VCaP (cell line): ENCODE results near the gene RGS6.

Experiments used
- H3K27ac ChIP-seq: fragments of 450-650 bp; 2 replicates; pipeline ENCODE4 v1.5.1; 2017
- TF ChIP-seq, protein P1 (sequence below): fragments of 450-650 bp; conservative IDR thresholded peaks from 2 replicates; pipeline ENCODE4 v1.5.1; 2017; ENCODE audit warnings: mild to moderate bottlenecking, moderate library complexity

Gene RGS6

DNA sequence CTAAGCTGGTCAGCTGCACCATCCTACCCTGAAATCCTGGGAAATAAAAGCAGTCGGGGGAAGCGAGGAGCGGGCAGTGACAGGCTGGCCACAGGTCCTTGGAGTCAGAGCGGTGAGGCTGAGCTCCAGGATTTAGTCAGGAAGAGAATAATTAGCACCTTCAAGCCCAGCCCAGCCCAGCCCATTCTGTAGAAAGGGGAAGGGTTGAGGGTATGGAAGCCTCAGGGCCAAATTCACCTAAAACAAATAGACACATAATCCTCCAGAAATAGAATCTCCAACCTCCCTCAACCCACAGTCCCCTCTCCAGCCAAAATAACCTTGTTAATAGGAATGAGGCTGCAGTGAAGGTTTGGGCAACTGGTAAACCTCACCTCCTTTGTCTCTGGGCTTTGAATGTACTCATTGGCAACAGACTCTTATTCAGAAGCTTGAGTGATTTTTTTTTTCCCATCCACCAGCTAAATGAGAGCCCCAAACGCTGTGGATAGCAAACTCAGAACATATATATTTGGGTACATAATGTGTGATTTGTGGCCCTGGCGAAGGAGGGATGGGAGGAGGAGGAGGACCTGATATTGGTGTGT, 627.5 kb downstream of the RGS6 start:
- H3K27ac ChIP-seq: no peak overlapping the region
- TF ChIP-seq, protein P1, sequence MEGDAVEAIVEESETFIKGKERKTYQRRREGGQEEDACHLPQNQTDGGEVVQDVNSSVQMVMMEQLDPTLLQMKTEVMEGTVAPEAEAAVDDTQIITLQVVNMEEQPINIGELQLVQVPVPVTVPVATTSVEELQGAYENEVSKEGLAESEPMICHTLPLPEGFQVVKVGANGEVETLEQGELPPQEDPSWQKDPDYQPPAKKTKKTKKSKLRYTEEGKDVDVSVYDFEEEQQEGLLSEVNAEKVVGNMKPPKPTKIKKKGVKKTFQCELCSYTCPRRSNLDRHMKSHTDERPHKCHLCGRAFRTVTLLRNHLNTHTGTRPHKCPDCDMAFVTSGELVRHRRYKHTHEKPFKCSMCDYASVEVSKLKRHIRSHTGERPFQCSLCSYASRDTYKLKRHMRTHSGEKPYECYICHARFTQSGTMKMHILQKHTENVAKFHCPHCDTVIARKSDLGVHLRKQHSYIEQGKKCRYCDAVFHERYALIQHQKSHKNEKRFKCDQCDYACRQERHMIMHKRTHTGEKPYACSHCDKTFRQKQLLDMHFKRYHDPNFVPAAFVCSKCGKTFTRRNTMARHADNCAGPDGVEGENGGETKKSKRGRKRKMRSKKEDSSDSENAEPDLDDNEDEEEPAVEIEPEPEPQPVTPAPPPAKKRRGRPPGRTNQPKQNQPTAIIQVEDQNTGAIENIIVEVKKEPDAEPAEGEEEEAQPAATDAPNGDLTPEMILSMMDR: no peak

DNA sequence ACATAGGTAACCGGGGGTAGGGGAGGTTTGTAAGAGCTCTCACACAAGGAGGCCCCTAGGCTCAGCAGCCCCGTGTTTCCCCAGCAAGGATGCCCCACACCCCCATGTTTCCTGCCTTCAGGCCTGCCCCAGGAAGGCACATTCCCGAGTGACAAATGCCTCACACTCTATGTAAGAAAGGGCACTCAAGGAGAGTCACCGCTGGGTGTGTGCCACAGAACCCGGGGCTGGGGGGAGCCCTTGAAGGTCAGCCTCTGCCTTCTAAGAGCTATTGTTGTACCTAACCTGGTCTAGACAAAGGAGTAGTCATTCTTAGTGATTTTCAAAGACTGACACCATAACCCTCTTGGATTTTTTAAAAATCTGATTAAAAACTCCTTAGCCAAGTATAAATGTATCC, 628.1 kb downstream of the RGS6 start:
- H3K27ac ChIP-seq: no peak overlapping the region
- TF ChIP-seq, protein P1: no peak

DNA sequence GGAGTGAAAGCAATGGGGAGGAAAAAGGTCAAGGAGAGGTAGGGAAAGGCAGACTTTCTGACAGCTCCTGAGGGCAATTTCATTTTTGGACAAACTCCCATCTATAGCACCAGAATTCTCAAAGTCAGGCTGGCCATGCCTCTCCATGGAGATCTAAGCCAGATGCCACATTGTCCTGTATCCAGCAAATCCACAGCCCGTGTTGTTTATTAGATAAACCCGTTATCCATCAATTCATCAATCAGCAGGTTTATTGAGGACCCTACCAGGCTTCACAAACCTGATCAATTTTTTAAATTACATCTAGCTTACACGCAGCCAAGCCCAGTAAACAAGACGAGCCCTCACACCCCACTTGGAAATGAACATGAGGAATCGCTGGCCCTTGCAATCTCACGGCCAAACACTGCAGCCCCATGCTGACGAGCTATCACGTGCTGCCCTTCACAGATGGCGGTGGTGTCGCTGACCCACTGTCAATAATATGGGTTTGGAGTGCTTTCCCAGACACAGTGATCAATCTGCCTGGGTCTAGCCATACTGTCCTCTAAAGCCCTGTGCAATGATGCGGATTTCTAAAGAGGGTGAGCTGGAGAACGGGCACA, 628.8 kb downstream of the RGS6 start:
- no peak overlapping the region for H3K27ac ChIP-seq
- TF ChIP-seq, protein P1: no peak

DNA sequence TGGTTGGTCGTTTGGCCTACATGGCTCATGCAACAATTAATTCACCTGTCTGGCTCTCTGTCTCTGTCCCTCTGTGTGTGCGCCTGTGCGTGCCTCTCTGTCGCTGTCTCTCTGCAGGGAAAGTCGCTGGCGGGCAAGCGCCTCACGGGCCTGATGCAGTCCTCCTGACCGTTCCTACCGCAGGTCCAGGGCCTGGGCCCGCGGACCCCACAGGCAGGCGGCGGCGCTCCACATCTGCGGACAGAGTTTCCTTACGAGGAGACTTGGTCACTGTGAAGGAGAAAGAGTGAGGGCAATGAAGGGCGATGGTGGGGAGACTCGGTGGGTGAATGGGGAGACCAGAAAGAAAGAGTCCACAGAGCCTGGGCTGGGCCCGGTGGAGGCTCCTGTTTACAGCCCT, 630.1 kb downstream of the RGS6 start:
- H3K27ac ChIP-seq: no peak overlapping the region
- TF ChIP-seq, protein P1: no peak

DNA sequence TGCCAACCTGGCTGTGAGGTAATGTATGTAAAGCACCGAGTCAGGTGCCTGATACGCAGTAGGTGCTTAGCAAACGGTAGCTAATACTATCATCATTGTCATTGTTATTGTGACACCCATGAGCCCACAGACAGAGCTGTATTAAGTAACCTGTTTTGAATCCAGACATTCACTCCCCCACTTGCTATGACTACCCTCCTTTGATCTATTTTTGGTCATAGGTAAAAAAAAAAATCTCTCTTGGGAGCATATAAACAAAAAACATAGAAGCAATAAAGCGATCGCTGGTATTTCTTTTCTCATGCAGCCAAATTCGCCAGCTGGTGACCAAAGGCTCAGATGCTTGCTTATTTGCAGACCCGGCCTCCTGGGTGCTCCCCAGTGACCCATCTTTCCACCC, 631.4 kb downstream of the RGS6 start:
- TF ChIP-seq, protein P1: no peak
- no peak overlapping the region for H3K27ac ChIP-seq

DNA sequence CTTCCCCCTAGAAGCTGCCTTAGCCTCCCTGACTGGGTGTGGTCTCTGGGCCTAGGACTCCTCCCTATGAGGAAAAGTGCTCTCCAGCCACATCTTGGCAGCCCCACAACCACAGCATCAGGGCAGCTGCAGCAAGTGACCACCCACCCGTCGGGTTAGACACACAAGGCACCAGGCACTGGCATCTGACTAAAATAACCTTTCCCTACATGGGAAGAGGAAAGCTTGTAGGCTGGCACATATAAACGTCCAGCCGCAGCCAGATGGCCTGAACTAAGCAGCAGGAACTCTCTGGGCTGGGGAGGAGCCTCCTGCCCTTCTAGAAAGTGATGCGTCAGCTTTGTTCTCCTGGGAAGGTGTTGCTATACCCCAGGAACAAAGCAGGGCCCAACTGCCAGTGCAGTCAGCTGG, 632.9 kb downstream of the RGS6 start:
- TF ChIP-seq, protein P1: no peak

DNA sequence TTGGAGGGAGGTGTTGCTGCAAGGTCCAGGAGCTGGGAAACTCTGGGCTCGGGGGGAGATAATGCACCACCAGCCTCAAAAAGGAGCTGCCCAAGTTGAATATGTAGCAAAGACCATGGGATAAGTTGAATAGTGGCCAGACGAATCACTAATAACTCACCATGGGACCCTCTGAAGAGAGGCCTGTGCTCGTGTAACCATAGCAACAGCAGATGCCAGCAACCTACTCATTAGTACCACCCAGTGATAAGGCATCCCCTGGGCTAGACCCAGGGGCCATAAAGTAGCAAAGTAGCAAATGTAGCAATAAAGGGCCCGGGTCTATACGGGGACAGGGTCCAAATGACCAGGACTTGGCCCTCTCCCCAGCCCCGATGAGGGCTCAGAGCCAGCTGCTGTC, 633.7 kb downstream of the RGS6 start:
- no peak overlapping the region for H3K27ac ChIP-seq
- TF ChIP-seq, protein P1: no peak

More for the DNA sequence above, 632.9 kb downstream of the RGS6 start:
- H3K27ac ChIP-seq: no peak overlapping the region
